HG03196 (cell line): ENCODE measurements around the gene TMEM163.
"Not testable (repeated sequence)": the region's sequence is repeated elsewhere in the genome, so short reads cannot be mapped to it uniquely, and the experiment has no call there.

Experiments used
- ATAC-seq: cut with Tn5 transposase; IDR thresholded peaks from one replicate; pipeline ENCODE4 v1.9.1; 2021; ENCODE audit not compliant: unreplicated experiment

TMEM163 gene

GRCh38 chr2:134723742-134724141, 4.9 kb upstream of the TMEM163 start:
- not testable (repeated sequence) for ATAC-seq

DNA sequence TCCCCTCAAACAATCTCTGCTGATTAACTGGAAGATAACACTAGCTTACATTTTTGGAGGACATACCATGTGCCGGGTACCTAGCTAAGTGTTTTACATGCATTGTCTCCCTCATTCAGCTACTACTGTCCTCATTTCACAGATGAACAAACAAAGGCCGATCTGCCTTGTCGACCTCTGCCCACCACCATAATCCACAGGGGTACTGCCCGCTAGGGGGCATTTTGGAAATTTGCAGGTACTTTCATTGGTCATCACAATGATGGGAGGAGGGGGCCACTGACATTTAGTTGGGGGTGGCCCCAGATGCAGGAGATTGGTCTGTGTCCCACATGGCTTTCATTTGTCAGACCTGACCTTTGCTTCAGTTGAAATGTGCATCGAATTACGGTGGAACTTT, 3.9 kb upstream of the TMEM163 start:
- ATAC-seq, result no peak

DNA sequence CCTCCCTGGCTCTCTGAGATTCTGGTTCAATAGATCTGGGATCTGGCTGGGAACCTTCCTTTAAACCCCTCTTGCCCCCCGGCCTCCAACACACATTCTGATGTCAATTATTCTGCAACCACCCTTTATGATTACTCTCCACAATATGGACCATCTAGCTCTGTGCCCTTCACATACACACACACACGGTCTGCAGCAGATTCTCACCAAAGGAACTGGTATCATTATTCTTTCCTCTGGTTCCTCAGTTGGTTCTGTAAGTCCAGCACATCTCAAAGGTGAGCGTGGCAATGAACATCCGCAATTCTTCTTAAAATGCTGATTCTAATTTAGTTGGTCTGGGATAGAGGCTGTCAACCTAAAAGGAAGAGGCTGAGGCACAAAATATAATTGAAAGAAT, 2.8 kb upstream of the TMEM163 start:
- no peak for ATAC-seq

GRCh38 chr2:134718023-134718816, 580 bp downstream of the TMEM163 start:
- ATAC-seq, result no peak

DNA sequence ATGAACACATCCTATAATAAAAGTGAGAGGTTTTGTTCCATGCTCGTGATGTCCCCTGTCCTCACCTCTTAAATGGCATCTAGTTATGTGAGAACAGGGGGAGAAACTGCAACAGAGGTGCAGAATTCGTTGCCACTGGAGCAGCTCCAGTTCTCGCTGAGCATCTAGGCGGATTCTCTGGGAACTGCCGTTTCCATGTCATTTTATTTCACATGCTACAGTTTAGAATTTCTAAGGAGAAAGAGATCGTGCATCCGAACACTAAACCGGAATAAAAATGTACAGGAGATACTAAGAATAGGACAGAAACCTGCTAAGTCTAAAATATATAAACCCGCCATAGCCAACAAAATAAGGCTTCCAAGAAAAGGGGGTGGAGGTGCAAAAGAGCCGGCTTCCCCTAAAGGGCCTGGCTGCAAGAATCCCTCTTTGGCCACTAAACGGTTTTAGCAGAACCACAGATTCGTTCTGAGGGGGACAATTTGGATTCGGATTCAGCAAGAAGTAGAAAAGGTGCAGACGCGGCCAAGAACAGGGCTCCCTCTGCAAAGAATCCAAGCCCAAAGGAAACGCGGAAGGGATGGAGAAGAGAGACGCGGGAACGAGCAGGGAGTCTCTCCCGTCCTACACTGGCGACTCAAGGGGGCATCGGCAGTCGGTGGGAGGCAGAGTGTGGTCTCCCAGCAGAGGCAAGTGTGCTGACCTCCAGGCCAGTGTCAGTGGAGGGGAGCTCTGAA, 1.3 kb downstream of the TMEM163 start:
- no peak for ATAC-seq

GRCh38 chr2:134716721-134717243, 2.0 kb downstream of the TMEM163 start:
- ATAC-seq, result no peak

DNA sequence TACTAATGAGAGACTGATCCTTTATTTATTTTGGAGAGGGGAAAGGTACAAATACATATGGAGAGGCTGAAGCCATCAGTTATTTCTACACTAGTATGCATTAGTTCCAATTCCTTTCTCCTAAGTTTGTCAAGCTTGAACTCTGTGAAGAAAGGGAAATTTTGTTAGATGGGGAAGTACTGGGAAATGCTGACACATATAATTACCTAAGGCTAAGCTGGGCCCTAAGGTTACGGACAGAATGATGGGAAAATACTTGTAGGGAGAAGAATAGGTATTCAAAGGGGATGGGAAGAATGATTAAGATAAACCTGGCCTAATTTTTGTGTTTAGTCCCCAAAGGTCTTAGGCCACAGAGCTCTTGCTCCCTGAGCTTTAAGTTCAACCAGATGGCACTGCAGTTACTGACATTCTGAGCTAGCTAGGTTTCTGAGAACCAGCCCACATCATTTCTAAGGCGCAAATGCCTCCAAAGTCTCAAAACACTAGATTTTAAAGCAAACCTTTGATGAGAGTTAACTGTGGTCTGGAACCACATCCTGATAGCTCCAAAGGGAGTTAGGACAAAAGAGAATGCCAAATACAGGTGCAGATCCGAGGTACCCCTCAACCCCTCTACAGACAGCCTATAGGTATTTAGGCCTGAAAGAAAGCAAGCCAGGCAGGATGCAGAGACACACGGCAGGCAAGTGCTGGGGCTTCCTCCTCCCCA, 2.7 kb downstream of the TMEM163 start:
- no peak for ATAC-seq

DNA sequence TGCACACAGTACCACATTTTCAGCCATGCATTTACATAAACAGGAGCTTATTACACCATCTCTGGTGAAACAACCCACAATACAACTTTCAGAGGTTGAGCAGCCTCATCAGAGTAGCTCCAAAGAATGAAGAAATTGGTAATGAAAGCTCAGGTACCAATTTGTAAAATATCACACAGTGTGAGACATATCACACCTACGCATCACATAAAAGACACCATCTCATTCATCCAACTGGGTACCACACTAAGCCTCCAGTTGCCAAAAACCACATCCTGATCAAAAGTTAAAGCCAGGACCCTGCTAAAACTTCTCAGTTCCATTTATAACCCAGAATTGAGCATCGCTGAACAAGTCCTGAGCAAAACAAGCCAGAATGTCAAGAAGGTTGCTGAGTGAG, 4.6 kb downstream of the TMEM163 start:
- ATAC-seq, result no peak

DNA sequence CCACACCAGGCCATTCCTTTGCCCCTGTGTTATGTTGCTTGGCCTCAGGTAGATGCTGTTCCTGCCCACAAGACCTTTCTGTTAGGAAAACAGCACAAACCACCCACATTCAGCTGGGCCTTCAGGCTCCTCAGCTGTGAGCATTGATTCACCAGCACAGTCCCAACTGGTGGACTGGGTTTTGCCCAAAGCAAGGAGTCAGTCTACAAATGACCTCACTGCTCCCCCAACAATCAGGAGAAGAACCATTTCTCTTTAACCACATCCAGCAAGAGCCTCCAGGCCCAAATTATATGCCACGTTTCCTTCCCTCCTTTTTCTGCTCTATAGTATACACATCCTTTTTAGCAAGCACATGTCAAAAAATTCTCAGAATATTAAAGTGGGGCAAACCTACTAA, 5.2 kb downstream of the TMEM163 start:
- ATAC-seq, result no peak

- no peak for ATAC-seq
Measured at GRCh38 chr2:134713176-134713575, 5.6 kb downstream of the TMEM163 start.

- ATAC-seq, result no peak
Measured at GRCh38 chr2:134712736-134713135, 6.1 kb downstream of the TMEM163 start.

- ATAC-seq, result no peak
Measured at GRCh38 chr2:134712299-134712698, 6.5 kb downstream of the TMEM163 start.

DNA sequence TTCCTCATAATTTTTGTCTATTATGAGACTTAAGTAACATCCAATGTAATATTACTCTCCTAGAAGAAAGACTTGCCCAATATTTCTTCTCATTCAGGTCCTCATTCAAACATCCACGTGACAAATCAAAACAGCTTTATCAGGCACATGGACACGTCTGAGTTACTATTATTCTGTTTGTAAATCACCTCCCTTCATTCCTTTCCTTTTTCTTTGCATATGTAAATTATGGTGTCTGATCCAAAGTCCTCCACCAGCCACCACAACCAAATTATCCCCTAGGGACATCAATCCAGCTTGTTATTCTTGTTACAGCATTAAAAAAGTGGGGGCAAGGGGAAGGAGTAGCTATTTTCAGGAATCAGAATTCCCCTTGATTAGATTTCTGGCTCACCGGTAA, 7.1 kb downstream of the TMEM163 start:
- ATAC-seq, result no peak

GRCh38 chr2:134707330-134707676, 11.5 kb downstream of the TMEM163 start:
- ATAC-seq, result no peak

DNA sequence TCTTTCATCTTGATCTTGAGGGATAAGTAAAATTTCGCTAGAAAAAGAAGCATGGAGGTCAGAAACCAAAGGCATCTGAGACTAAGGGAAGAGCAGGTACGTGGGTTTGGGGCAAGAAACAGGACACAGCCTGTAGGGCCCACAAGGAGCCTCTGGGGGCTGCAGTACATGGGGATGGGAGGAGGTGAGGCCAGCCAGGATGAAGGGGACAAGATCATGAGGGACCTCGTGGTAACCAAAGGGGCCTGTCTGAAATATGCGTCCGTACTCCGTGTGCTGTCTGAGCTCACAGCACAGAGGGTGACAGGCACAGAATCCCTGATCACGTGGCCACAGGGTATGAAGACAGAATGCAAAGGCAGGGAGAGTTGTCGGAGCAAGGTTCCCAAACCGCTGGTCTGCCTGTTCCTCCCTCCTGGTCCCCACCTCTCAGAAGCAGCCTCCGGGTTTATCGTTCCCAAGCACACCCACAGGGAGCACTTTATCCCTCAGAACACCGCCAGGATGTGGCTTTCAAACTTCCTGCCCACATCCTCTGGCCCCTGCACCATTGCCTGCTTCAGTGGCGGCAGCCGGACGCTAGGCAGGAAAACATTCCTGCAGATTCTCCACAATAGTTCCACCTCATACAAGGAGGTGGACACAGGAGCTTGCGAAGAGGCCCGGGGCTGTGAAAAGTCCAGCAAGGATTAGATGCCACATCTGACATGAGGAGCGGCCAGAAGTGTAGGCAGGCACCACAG, 12.0 kb downstream of the TMEM163 start:
- ATAC-seq, result no peak

GRCh38 chr2:134705861-134706586, 12.8 kb downstream of the TMEM163 start:
- ATAC-seq, result no peak

GRCh38 chr2:134704173-134704572, 14.6 kb downstream of the TMEM163 start:
- ATAC-seq, result no peak

DNA sequence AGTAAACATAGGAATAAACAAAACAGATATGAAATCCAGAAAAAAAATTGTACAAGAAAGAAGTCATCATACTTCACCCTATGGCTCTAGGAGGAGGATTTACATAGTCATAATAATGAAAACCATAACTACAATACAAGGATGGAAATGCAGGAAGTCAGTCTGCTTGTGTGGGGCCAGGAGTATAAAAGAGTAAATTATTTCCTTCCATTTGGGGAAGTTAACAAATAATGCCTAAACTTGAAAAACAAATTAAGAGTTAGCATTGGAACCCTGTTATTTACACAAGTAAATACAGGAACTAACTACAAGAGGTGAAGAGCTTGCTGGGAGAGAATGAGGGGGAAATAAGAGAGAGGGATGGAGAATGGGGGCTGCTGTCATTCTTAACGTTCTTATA, 15.4 kb downstream of the TMEM163 start:
- no peak for ATAC-seq

DNA sequence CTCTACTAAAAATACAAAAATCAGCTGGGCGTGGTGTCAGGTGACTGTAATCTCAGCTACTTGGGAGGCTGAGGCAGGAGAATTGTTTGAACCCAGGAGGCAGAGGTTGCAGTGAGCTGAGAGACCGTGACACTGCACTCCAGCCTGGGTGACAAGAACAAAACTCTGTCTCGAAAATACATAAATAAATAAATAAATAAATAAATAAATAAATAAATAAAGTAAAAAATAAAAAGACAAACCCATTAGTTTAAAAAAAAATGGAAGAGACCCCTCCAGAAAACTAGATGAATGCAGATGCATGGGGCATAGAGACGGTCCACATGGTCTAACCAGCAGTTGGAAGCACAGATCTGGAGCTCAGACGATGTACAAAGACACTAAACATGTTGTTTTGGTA, 18.1 kb downstream of the TMEM163 start:
- no peak for ATAC-seq

GRCh38 chr2:134694411-134694810, 24.4 kb downstream of the TMEM163 start:
- ATAC-seq, result no peak
